HepG2 (cell line): ENCODE data around the gene SLC34A3. TPM values are rescaled to one million over a fixed set of nuclear protein-coding genes. Genes with fewer than 3 reads are reported as not detected.

ENCODE experiments used
- ETV6 ChIP-seq: sonication (generic); formaldehyde crosslinking; conservative IDR thresholded peaks from 2 replicates; pipeline ENCODE4 v1.4.0; 2020; ENCODE audit warnings: missing genetic modification reagents
- HMGA1 ChIP-seq: sonication (generic); formaldehyde crosslinking; conservative IDR thresholded peaks from 2 replicates; pipeline ENCODE4 v1.4.0; 2020; ENCODE audit warnings: missing genetic modification reagents
- HNRNPLL ChIP-seq: fragments of 200-400 bp; formaldehyde crosslinking; IDR thresholded peaks from 2 replicates; pipeline ENCODE4 v1.6.1; 2017; ENCODE audit warnings: mild to moderate bottlenecking, low read depth, low read length; ENCODE audit not compliant: poor library complexity, severe bottlenecking
- KLF15 ChIP-seq: sonication (generic); formaldehyde crosslinking; IDR thresholded peaks from 2 replicates; pipeline ENCODE4 v1.8.1; 2023; ENCODE audit warnings: borderline replicate concordance, mild to moderate bottlenecking, inconsistent platforms, missing genetic modification reagents, mixed read lengths
- LCORL ChIP-seq, 2 experiments: fragments of 450-650 bp in 1 of 2; sonication (generic) in 1 of 2; formaldehyde crosslinking in 1 of 2; IDR thresholded peaks; 2 replicates each; pipeline versions ENCODE4 v1.5.0 to v1.6.1; 2017 to 2020; ENCODE audit warnings: antibody characterized with exemption in 1 of 2, missing genetic modification reagents in 1 of 2
- MTF2 ChIP-seq: sonication (generic); formaldehyde crosslinking; IDR thresholded peaks from 2 replicates; pipeline ENCODE4 v1.5.0; 2020; ENCODE audit warnings: missing genetic modification reagents, borderline replicate concordance
- NFYC ChIP-seq: IDR thresholded peaks from 2 replicates; pipeline ENCODE4 v1.6.1; 2016; ENCODE audit warnings: missing genetic modification reagents, missing compliant biosample characterization
- RBFOX2 ChIP-seq: fragments of 200-400 bp; formaldehyde crosslinking; IDR thresholded peaks from 2 replicates; pipeline ENCODE4 v1.6.1; 2017; ENCODE audit warnings: low read depth, mild to moderate bottlenecking, low read length
- RFX5 ChIP-seq: IDR thresholded peaks from 2 replicates; pipeline ENCODE4 v1.6.1; 2011; ENCODE audit warnings: low read depth, low read length, improper control_type of control experiment
- RXRA ChIP-seq: sonication (generic); formaldehyde crosslinking; IDR thresholded peaks from 2 replicates; pipeline ENCODE4 v1.5.1; 2020; ENCODE audit warnings: missing genetic modification reagents
- SATB2 ChIP-seq: sonication (generic); formaldehyde crosslinking; IDR thresholded peaks from 2 replicates; pipeline ENCODE4 v1.5.0; 2020; ENCODE audit warnings: missing genetic modification reagents
- SMAD1 ChIP-seq: sonication (generic); formaldehyde crosslinking; IDR thresholded peaks from 2 replicates; pipeline ENCODE4 v1.4.0; 2020; ENCODE audit warnings: missing genetic modification reagents, low read depth, mild to moderate bottlenecking, borderline replicate concordance
- TARDBP ChIP-seq: sonication (generic); formaldehyde crosslinking; IDR thresholded peaks from 2 replicates; pipeline ENCODE4 v1.8.0; 2022; ENCODE audit warnings: mild to moderate bottlenecking, missing genetic modification reagents
- YEATS2 ChIP-seq: sonication (generic); formaldehyde crosslinking; IDR thresholded peaks from 2 replicates; pipeline ENCODE4 v1.4.0; 2020; ENCODE audit warnings: missing genetic modification reagents, borderline replicate concordance
- ZNF138 ChIP-seq: sonication (generic); formaldehyde crosslinking; IDR thresholded peaks from 2 replicates; pipeline ENCODE4 v1.5.0; 2020; ENCODE audit warnings: mild to moderate bottlenecking, low read depth, missing genetic modification reagents
- ZNF281 ChIP-seq: sonication (generic); formaldehyde crosslinking; IDR thresholded peaks from 2 replicates; pipeline ENCODE4 v1.4.0; 2020; ENCODE audit warnings: missing genetic modification reagents, borderline replicate concordance
- ZNF333 ChIP-seq: sonication (generic); formaldehyde crosslinking; IDR thresholded peaks from 2 replicates; pipeline ENCODE4 v1.4.0; 2020; ENCODE audit warnings: mild to moderate bottlenecking, missing genetic modification reagents, borderline replicate concordance
- ZNF652 ChIP-seq: IDR thresholded peaks from 2 replicates; pipeline ENCODE4 v1.6.1; 2016; ENCODE audit warnings: low read depth, borderline replicate concordance
- ZNF660 ChIP-seq: sonication (generic); formaldehyde crosslinking; IDR thresholded peaks from 2 replicates; pipeline ENCODE4 v1.5.1; 2020; ENCODE audit warnings: mild to moderate bottlenecking, low read depth, missing genetic modification reagents, borderline replicate concordance
- ZNF782 ChIP-seq: sonication (generic); formaldehyde crosslinking; IDR thresholded peaks from 2 replicates; pipeline ENCODE4 v1.4.0; 2020; ENCODE audit warnings: missing genetic modification reagents, mild to moderate bottlenecking, borderline replicate concordance
- ZSCAN12 ChIP-seq: sonication (generic); formaldehyde crosslinking; IDR thresholded peaks from 2 replicates; pipeline ENCODE4 v1.9.0; 2021; ENCODE audit warnings: mild to moderate bottlenecking, missing genetic modification reagents
- polyA plus RNA-seq, 8 experiments: library from polyadenylated mRNA; depleted of rRNA in 3 of 8; stranded (reverse) in 7 of 8; unstranded in 1 of 8; fragments of >200 nt; fragmentation: Illumina TruSeq in 4 of 8; extraction: Trizol in 4 of 8; gene quantifications; 2 replicates each; pipeline versions ENCODE4 v1.2.1 to v1.2.3, GENCODE V29; 2011 to 2016; ENCODE audit warnings: low read depth in 4 of 8, missing spikeins in 1 of 8, mixed read lengths in 1 of 8; ENCODE audit not compliant: insufficient read depth in 1 of 8
- total RNA-seq, 5 experiments: library from RNA; depleted of rRNA; stranded (reverse); fragments of >200 nt; fragmentation: Illumina TruSeq; extraction: Trizol; gene quantifications; 2 replicates each; pipeline ENCODE4 v1.2.3, GENCODE V29; 2016; ENCODE audit warnings: low read depth in 1 of 5
- TF ChIP-seq, protein P1 (sequence below): sonication (generic); formaldehyde crosslinking; IDR thresholded peaks from 2 replicates; pipeline ENCODE4 v1.5.1; 2020; ENCODE audit warnings: mild to moderate bottlenecking, missing genetic modification reagents, moderate library complexity
- TF ChIP-seq, protein P2 (sequence below): conservative IDR thresholded peaks from 2 replicates; pipeline ENCODE4 v1.6.1; 2018; ENCODE audit warnings: missing genetic modification reagents

SLC34A3 gene
- total and polyA plus RNA-seq, 2 of the 13 experiments (the other 11 are each of a cell fraction or from before 2014, with no cell fraction given): 0.07 to 1.0 TPM

GRCh38 chr9:137223078-137223970, 7.4 kb upstream of the SLC34A3 start (continued):
- TF ChIP-seq ETV6 (no peak), RFX5 (no peak), TARDBP (CRISPR knock-in tag) (no peak), ZNF782 (CRISPR knock-in tag) (no peak), YEATS2 (CRISPR knock-in tag) (no peak; the same call in 1 of the 2 replicates), ZNF333 (CRISPR knock-in tag) (no peak; the same call in 1 of the 2 replicates), KLF15 (no peak), RBFOX2 (peak; percentile 74), HNRNPLL (peak; percentile 66), ZSCAN12 (CRISPR knock-in tag) (no peak), SMAD1 (no peak), LCORL (IDR thresholded peaks at IDR 0.05) (no peak), LCORL (CRISPR knock-in tag; IDR thresholded peaks at IDR 0.05) (peak; percentile 58; the same call in 1 of the 2 replicates), SATB2 (CRISPR knock-in tag) (no peak), ZNF660 (CRISPR knock-in tag) (no peak), RXRA (CRISPR knock-in tag) (peak; percentile 53; the same call in 1 of the 2 replicates), ZNF138 (CRISPR knock-in tag) (no peak), NFYC (peak; percentile 68; the same call in 1 of the 2 replicates), MTF2 (CRISPR knock-in tag) (no peak), ZNF652 (no peak), HMGA1 (CRISPR knock-in tag) (no peak), ZNF281 (no peak)
- TF ChIP-seq, protein P1, sequence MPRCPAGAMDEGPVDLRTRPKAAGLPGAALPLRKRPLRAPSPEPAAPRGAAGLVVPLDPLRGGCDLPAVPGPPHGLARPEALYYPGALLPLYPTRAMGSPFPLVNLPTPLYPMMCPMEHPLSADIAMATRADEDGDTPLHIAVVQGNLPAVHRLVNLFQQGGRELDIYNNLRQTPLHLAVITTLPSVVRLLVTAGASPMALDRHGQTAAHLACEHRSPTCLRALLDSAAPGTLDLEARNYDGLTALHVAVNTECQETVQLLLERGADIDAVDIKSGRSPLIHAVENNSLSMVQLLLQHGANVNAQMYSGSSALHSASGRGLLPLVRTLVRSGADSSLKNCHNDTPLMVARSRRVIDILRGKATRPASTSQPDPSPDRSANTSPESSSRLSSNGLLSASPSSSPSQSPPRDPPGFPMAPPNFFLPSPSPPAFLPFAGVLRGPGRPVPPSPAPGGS: no peak; the same call in 1 of the 2 replicates
- TF ChIP-seq, protein P2, sequence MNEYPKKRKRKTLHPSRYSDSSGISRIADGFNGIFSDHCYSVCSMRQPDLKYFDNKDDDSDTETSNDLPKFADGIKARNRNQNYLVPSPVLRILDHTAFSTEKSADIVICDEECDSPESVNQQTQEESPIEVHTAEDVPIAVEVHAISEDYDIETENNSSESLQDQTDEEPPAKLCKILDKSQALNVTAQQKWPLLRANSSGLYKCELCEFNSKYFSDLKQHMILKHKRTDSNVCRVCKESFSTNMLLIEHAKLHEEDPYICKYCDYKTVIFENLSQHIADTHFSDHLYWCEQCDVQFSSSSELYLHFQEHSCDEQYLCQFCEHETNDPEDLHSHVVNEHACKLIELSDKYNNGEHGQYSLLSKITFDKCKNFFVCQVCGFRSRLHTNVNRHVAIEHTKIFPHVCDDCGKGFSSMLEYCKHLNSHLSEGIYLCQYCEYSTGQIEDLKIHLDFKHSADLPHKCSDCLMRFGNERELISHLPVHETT (CRISPR knock-in tag): no peak; the same call in 1 of the 2 replicates
